ENCODE results near the gene GLDN.

GRCh38 chr15:51390966-51391422 lies 49.5 kb downstream of the GLDN start:
- TF ChIP-seq CTCF (conservative IDR thresholded peaks at IDR 0.05), result no peak
- no peak for TF ChIP-seq ZFX (IDR thresholded peaks at IDR 0.05)
